Measurements from ENCODE around the gene ANO1.

DNA sequence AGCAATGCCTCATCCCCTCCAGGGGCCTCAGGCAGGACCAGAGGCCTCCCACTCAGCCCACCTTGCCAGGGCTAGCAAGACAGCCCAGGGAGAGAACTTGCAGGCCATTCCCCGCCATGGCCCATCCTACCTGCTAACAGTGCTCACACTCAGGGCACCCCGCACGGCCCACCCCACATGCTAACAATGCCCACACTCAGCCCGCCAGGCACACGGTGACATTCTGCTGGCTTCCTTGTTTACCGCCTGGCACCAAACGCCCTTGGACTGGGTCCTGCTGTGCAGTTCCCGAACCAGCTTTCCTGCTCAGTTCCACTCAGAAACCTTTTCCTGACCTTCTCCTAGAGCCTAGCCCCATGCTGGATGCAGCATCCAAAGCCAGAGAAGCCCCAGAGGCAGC lies 91.5 kb downstream of the ANO1 start:
- TF ChIP-seq POLR2AphosphoS5 (IDR thresholded peaks at IDR 0.05; ENCODE audit: low read depth, low read length) (no peak), POLR2A (IDR thresholded peaks at IDR 0.05; ENCODE audit: low read depth, low read length) (no peak), TAF1 (IDR thresholded peaks at IDR 0.05; ENCODE audit: low read depth, low read length) (no peak), SPI1 (IDR thresholded peaks at IDR 0.05; ENCODE audit: low read depth, low read length) (no peak), PAX5 (IDR thresholded peaks at IDR 0.05; ENCODE audit: insufficient read depth, low read length, severe bottlenecking) (no peak)

Data from GM12891 (cell line).